Endothelial cell of umbilical vein (primary cell): ENCODE results near the gene CRTC2. TPM values are rescaled to one million over a fixed set of nuclear protein-coding genes. Genes with fewer than 3 reads are reported as not detected.

Experiments used
- BruUV-seq: library from RNA; stranded (reverse); fragments of 400-500 nt; replicated peaks from 2 replicates; lab custom pipeline; 2021; lab: Mats Ljungman, UMichigan
- CTCF ChIA-PET: fragments of 300-600, 350-600 bp; sonication (Branson Sonifier 250); formaldehyde crosslinking; loops from one replicate; lab custom pipeline; 2021; ENCODE audit warnings: antibody characterized with exemption, inconsistent platforms; lab: Charles Lee
- POLR2A ChIA-PET: fragments of 300-600, 350-600 bp; sonication (Branson Sonifier 250); formaldehyde crosslinking; loops from one replicate; lab custom pipeline; 2021; ENCODE audit warnings: antibody characterized with exemption, inconsistent platforms; lab: Charles Lee
- DNase-seq: peaks from one replicate; pipeline ENCODE4 v3.0.0-alpha.2; 2011; ENCODE audit warnings: low read depth, low spot score
- FAIRE-seq: peaks from 2 replicates; lab custom pipeline; 2011; peaks lifted over from hg19 to GRCh38; lab: Jason Lieb, UNC
- H2AFZ ChIP-seq: 2 replicates; pipeline ENCODE4 v1.6.0; 2012; ENCODE audit warnings: low read depth, low read length, control low read depth, inconsistent platforms
- H3K27ac ChIP-seq: 2 replicates; pipeline ENCODE4 v1.5.1; 2011; ENCODE audit warnings: low read depth, mild to moderate bottlenecking, control low read depth, low read length, moderate library complexity; ENCODE audit not compliant: insufficient read depth
- H3K27me3 ChIP-seq, 2 experiments: 2 replicates each; pipeline versions ENCODE4 v1.6.0 to v1.6.1; 2011; ENCODE audit warnings: low read length in 2 of 2, mixed read lengths in 1 of 2; ENCODE audit not compliant: control insufficient read depth in 2 of 2, insufficient read depth in 2 of 2
- H3K36me3 ChIP-seq, 2 experiments: 2 replicates in 1 of 2; 3 replicates in 1 of 2; pipeline ENCODE4 v1.5.1; 2011; ENCODE audit warnings: low read length in 2 of 2, mild to moderate bottlenecking in 1 of 2, moderate library complexity in 1 of 2; ENCODE audit not compliant: control insufficient read depth in 2 of 2, insufficient read depth in 2 of 2; ENCODE audit errors: extremely low read depth in 1 of 2
- H3K4me1 ChIP-seq: 3 replicates; pipeline ENCODE4 v1.5.1; 2011; ENCODE audit warnings: mild to moderate bottlenecking, low read length; ENCODE audit not compliant: control insufficient read depth, insufficient read depth; ENCODE audit errors: extremely low read depth
- H3K4me2 ChIP-seq: 2 replicates; pipeline ENCODE4 v1.6.1; 2011; ENCODE audit warnings: low read length, control low read depth, mixed read lengths; ENCODE audit not compliant: insufficient read depth
- H3K4me3 ChIP-seq, 3 experiments: fragments of 200-600 bp in 1 of 3; sonication (generic), shearing (Covaris generic) in 1 of 3; replicated peaks in 1 of 3; 2 replicates each; pipeline ENCODE4 v1.5.1; 2011 to 2016; ENCODE audit warnings: control low read depth in 3 of 3, low read length in 3 of 3, mild to moderate bottlenecking in 2 of 3, inconsistent platforms in 1 of 3, low read depth in 1 of 3, moderate library complexity in 1 of 3; ENCODE audit not compliant: insufficient read depth in 1 of 3
- H3K79me2 ChIP-seq: 2 replicates; pipeline ENCODE4 v1.6.0; 2012; ENCODE audit warnings: low read length, inconsistent platforms; ENCODE audit not compliant: control insufficient read depth, insufficient read depth
- H3K9ac ChIP-seq: replicated peaks from 2 replicates; pipeline ENCODE3; 2011; ENCODE audit warnings: low read length, control low read depth; ENCODE audit not compliant: insufficient read depth; ENCODE audit errors: extremely low read depth
- H3K9me1 ChIP-seq: replicated peaks from 3 replicates; pipeline ENCODE4 v1.6.0; 2011; ENCODE audit warnings: mild to moderate bottlenecking, low read length; ENCODE audit not compliant: control insufficient read depth, insufficient read depth; ENCODE audit errors: extremely low read depth
- H3K9me3 ChIP-seq: replicated peaks from 2 replicates; pipeline ENCODE4 v1.5.1; 2012; ENCODE audit warnings: low read length, inconsistent platforms; ENCODE audit not compliant: control insufficient read depth, insufficient read depth
- H4K20me1 ChIP-seq: replicated peaks from 2 replicates; pipeline ENCODE3; 2011; ENCODE audit warnings: mild to moderate bottlenecking, low read length; ENCODE audit not compliant: control insufficient read depth, insufficient read depth; ENCODE audit errors: extremely low read depth
- EZH2 ChIP-seq: IDR thresholded peaks from 2 replicates; pipeline ENCODE4 v1.6.1; 2012; ENCODE audit warnings: borderline replicate concordance, low read depth, mild to moderate bottlenecking, moderate library complexity, low read length, inconsistent platforms; ENCODE audit not compliant: severe bottlenecking
- FOS ChIP-seq: IDR thresholded peaks from 2 replicates; pipeline ENCODE4 v1.6.1; 2011; ENCODE audit warnings: mild to moderate bottlenecking, low read length, moderate library complexity, borderline replicate concordance; ENCODE audit not compliant: insufficient read depth
- GATA2 ChIP-seq: IDR thresholded peaks from 2 replicates; pipeline ENCODE4 v1.7.0; 2011; ENCODE audit warnings: low read depth, mild to moderate bottlenecking, moderate library complexity, mixed read lengths, low read length; ENCODE audit not compliant: insufficient read length, insufficient read depth
- JUN ChIP-seq: IDR thresholded peaks from 2 replicates; pipeline ENCODE4 v1.6.1; 2011; ENCODE audit warnings: borderline replicate concordance, low read depth; ENCODE audit not compliant: insufficient read length, insufficient read depth
- MYC ChIP-seq: IDR thresholded peaks from one replicate; pipeline ENCODE4 v1.6.1; 2011; ENCODE audit warnings: mild to moderate bottlenecking, low read depth, low read length
- POLR2A ChIP-seq: IDR thresholded peaks from 2 replicates; pipeline ENCODE4 v1.6.1; 2012; ENCODE audit warnings: low read depth, mild to moderate bottlenecking, control low read depth, low read length
- POLR2AphosphoS5 ChIP-seq: IDR thresholded peaks from 2 replicates; pipeline ENCODE4 v1.6.1; 2012; ENCODE audit warnings: low read depth, mild to moderate bottlenecking, control low read depth, low read length, moderate library complexity; ENCODE audit not compliant: insufficient read depth
- dilution Hi-C: fragments of 300-500 bp; cut with MboI; formaldehyde crosslinking; loops from one replicate; pipeline ENCODE4 v1.15.0; 2019; ENCODE audit warnings: low sequenced_read_pairs; ENCODE audit not compliant: extremely low pct_ligation_motif_present
- intact Hi-C: fragments of 100-400 bp; cut with micrococcal nuclease; formaldehyde crosslinking; loops from one replicate; pipeline ENCODE4 v1.10.0; 2022
- polyA plus RNA-seq, 4 experiments: library from polyadenylated mRNA; depleted of rRNA in 3 of 4; stranded (reverse) in 3 of 4; unstranded in 1 of 4; fragments of >200 nt; gene quantifications; 2 replicates each; pipeline versions ENCODE4 v1.2.1 to v1.2.3, GENCODE V29; 2011 to 2012; ENCODE audit warnings: missing spikeins in 1 of 4
- total RNA-seq: library from RNA; stranded (reverse); gene quantifications from 2 replicates; pipeline ENCODE4 v1.2.3, GENCODE V29; 2021
- TF ChIP-seq, protein P1 (sequence below), 2 donors: IDR thresholded peaks; 1 replicate in 1 of 2; 2 replicates in 1 of 2; pipeline ENCODE4 v1.5.1; 2011; ENCODE audit warnings: low read length in 2 of 2, mild to moderate bottlenecking in 2 of 2, moderate library complexity in 2 of 2, control low read depth in 1 of 2, inconsistent platforms in 1 of 2, low read depth in 1 of 2; ENCODE audit not compliant: insufficient read depth in 1 of 2; ENCODE audit errors: extremely low read depth in 1 of 2
- TF ChIP-seq, protein P2 (sequence below): IDR thresholded peaks from 2 replicates; pipeline ENCODE4 v1.6.1; 2011; ENCODE audit not compliant: insufficient read depth, insufficient read length

Gene CRTC2
- total and polyA plus RNA-seq, 2 donors (not counting 3 experiments of a cell fraction or from before 2014, with no cell fraction given) = 40.2 to 42.2 TPM

DNA sequence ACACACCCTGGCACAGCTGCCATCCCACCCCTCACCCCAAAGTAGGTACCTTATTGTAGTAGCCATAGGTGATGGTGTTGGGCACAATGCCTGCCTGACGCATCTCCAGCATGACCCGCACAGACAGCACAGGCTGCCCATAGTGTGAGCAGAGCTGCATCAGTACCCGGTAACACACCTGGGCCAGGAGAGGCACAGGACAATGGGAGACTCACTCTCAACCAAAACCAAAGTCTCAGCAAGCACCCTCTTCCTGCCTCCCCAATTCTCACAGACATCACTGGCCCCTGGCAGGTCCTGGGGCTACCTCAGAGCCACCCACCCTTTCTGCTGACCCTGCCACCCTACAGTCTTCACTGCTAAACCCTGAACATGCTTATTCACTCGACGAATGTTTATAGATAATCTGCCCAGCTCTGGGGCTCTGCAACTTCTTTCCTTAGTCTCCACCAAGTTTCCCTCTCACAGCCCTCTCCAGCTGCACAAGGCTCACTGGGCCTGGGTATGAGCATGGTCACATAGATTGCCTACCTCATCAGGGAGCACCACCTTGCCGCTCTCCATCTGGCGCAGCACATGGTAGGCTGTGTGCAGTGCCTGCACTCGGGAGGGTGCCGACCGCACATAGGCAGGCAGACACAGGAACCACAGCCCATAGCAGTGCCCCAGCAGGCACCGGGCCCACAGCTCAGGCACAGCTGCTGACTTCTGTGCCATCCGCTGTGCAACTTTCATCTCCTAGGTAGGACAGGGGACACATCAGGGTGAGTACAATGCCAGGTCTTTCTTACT, 22.2 kb downstream of the CRTC2 start:
- POLR2A ChIA-PET = no interaction called here
- H3K36me3 ChIP-seq = peaks cover 5 to 62% of the 10 kb centered on the region in 2 experiments
- H3K79me2 ChIP-seq = no peaks in the 10 kb centered on the region
- no peak overlapping the region for H3K27ac ChIP-seq
- H3K4me1 ChIP-seq = no peaks in the 10 kb centered on the region
- no peak overlapping the region for H3K9ac ChIP-seq
- FAIRE-seq (no peak), DNase-seq (no peak)
- H3K9me1 ChIP-seq = no peaks in the 10 kb centered on the region
- intact Hi-C loops = no loop called here
- no peak overlapping the region for H3K4me3 ChIP-seq
- H2AFZ ChIP-seq = no peak overlapping the region
- H3K27me3 ChIP-seq = no peaks in the 10 kb centered on the region
- TF ChIP-seq MYC (no peak), POLR2A (no peak), FOS (no peak), EZH2 (no peak), GATA2 (no peak), POLR2AphosphoS5 (no peak), JUN (no peak)
- TF ChIP-seq, protein P1, sequence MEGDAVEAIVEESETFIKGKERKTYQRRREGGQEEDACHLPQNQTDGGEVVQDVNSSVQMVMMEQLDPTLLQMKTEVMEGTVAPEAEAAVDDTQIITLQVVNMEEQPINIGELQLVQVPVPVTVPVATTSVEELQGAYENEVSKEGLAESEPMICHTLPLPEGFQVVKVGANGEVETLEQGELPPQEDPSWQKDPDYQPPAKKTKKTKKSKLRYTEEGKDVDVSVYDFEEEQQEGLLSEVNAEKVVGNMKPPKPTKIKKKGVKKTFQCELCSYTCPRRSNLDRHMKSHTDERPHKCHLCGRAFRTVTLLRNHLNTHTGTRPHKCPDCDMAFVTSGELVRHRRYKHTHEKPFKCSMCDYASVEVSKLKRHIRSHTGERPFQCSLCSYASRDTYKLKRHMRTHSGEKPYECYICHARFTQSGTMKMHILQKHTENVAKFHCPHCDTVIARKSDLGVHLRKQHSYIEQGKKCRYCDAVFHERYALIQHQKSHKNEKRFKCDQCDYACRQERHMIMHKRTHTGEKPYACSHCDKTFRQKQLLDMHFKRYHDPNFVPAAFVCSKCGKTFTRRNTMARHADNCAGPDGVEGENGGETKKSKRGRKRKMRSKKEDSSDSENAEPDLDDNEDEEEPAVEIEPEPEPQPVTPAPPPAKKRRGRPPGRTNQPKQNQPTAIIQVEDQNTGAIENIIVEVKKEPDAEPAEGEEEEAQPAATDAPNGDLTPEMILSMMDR (IDR thresholded peaks at IDR 0.05; ENCODE audit: extremely low read depth in 1 of 2, insufficient read depth in 1 of 2, low read depth in 1 of 2, low read length in 2 of 2) = no peak
- TF ChIP-seq, protein P2, sequence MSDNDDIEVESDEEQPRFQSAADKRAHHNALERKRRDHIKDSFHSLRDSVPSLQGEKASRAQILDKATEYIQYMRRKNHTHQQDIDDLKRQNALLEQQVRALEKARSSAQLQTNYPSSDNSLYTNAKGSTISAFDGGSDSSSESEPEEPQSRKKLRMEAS = no peak
- no peaks in the 10 kb centered on the region for H3K9me3 ChIP-seq
- H4K20me1 ChIP-seq = no peaks in the 10 kb centered on the region
- CTCF ChIA-PET = no interaction called here
- dilution Hi-C loops = no loop called here
- BruUV-seq = no TSS peak
- no peak overlapping the region for H3K4me2 ChIP-seq
